ENCODE data around the gene ZBTB46. TPM values are rescaled to one million over a fixed set of nuclear protein-coding genes. Genes with fewer than 3 reads are reported as not detected.

The ZBTB46 gene
- total RNA-seq, 6 experiments from 2014 or later = 0.38 to 1.1 (median 0.64) TPM

DNA sequence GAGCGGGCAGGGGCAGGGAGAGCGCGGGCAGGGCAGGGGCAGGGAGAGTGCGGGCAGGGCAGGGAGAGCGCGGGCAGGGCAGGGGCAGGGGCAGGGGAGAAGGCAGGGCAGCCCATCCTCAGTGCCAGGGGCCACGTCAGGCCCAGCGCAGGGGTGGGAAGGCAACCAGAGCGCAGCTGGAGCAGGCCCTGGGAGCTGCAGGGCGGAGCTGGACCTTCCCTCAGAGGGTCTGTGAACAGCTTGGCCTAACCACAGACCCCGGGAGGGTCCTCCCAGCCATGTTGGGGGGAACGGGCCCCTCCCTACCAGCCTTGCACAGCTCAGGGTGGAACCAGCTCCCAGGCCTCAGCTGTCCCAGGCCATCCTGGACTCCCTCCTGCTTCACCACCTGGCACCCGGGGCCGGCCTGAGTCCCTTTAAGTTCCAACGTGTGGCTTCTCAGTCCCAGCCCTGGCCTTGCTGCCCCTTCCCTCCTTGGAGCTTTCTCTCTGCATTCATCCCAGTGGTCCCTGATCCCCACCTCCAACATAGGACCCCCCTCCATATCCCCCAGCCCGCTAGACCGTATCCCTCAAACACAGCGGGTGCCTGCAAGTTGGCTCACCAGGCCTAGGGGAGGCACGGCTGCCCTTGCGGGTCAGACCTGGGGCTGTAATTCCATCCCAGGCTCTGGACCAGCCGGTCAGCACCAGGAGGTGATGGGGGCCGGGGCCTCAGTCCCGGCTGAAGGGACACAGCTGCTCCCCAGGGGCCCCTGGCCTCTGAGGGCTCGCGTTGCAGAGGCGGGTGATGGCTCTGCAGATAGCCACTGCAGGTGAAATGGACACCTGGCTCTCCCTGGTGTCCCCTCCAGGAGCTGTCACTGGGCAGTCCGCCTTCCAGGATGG is 5.6 kb upstream of the ZBTB46 start:
- no peak overlapping the region for H3K27ac Mint-ChIP-seq
- TF ChIP-seq, protein P1, sequence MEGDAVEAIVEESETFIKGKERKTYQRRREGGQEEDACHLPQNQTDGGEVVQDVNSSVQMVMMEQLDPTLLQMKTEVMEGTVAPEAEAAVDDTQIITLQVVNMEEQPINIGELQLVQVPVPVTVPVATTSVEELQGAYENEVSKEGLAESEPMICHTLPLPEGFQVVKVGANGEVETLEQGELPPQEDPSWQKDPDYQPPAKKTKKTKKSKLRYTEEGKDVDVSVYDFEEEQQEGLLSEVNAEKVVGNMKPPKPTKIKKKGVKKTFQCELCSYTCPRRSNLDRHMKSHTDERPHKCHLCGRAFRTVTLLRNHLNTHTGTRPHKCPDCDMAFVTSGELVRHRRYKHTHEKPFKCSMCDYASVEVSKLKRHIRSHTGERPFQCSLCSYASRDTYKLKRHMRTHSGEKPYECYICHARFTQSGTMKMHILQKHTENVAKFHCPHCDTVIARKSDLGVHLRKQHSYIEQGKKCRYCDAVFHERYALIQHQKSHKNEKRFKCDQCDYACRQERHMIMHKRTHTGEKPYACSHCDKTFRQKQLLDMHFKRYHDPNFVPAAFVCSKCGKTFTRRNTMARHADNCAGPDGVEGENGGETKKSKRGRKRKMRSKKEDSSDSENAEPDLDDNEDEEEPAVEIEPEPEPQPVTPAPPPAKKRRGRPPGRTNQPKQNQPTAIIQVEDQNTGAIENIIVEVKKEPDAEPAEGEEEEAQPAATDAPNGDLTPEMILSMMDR (IDR thresholded peaks at IDR 0.05) = no peak
- no peaks in the 10 kb centered on the region for H3K36me3 Mint-ChIP-seq (ENCODE audit: low read depth)
- peaks cover 17% of the 10 kb centered on the region for H3K4me1 Mint-ChIP-seq (ENCODE audit: low read depth)
- no peaks in the 10 kb centered on the region for H3K9me3 Mint-ChIP-seq
- DNase-seq = no peak
- H3K27me3 Mint-ChIP-seq (ENCODE audit: insufficient read depth) = peaks cover 2% of the 10 kb centered on the region
- H3K4me3 Mint-ChIP-seq = no peak overlapping the region

DNA sequence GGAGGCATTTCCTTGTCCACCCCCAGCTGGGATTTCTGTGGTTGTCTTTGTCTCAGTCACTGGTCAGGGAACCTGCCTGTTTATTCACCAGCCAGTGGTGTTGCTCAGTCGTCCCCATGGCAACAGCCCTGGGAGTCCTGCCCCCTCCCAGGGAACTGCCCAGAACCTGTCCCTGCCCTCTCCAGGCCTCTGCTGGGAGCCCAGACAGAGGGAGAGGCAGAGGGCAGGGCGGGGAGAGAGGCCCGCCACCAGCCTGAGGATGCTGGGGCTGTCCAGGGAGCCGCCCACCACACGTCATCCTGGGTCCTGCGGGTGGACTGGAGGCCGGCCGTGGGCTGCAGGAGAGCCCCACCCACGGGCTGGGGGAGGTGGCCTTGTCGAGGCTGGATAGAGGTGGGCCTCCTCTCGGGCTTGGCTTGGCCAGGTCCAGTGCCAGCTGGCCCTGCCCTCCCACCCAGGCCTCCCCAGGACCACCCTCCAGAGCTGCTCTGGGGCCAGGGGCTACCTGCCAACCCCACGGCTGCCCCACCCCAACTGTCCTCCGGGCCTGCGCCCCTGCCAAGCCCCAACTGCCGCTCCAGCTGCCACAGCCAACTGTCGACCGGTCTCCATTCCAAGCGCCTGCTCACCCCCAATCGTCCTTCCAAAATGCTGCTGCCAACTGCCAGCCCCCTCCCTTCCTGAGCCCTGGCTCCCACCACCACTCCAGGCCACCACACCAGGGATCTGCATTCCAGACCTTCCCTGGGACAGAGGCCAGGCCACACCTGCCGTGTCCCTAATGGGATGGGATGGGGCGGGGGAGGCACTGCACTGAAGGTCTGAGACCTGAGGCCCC is 4.2 kb upstream of the ZBTB46 start:
- TF ChIP-seq, protein P1 (IDR thresholded peaks at IDR 0.05) = no peak
- peaks cover 18% of the 10 kb centered on the region for H3K4me1 Mint-ChIP-seq (ENCODE audit: low read depth)
- peak overlapping the region; percentile 72 for H3K27ac Mint-ChIP-seq
- DNase-seq = peak; percentile 97
- no peaks in the 10 kb centered on the region for H3K9me3 Mint-ChIP-seq
- H3K4me3 Mint-ChIP-seq = 0 out of 2 replicates have a peak overlapping the region, but pooled peaks have one; percentile 26
- no peaks in the 10 kb centered on the region for H3K36me3 Mint-ChIP-seq (ENCODE audit: low read depth)
- peaks cover 2% of the 10 kb centered on the region for H3K27me3 Mint-ChIP-seq (ENCODE audit: insufficient read depth)

DNA sequence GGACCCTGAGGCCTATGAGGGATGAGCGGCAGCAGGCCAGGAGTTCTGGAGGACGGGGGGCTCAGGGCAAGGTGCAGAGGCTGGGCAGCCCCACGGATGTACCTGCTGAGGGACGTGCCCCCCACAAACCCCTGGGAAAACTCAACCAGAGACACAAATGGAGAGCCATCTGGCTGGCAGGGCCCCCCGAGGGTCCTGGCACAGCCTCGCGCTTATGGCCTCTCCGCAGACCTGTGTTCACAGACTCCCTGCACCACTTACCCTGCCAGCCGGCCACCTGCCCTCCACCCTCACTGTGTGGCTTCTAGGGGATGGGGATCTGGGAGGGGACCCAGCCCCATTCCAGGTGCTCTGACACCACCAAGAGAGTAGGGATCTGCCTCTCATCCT is 3.4 kb upstream of the ZBTB46 start:
- H3K27ac Mint-ChIP-seq = peak overlapping the region; percentile 72; the same call in 1 of the 2 replicates
- H3K27me3 Mint-ChIP-seq (ENCODE audit: insufficient read depth) = peaks cover 9% of the 10 kb centered on the region
- 0 out of 2 replicates have a peak overlapping the region, but pooled peaks have one; percentile 26 for H3K4me3 Mint-ChIP-seq
- no peaks in the 10 kb centered on the region for H3K9me3 Mint-ChIP-seq
- no peak for DNase-seq
- H3K4me1 Mint-ChIP-seq (ENCODE audit: low read depth) = peaks cover 25% of the 10 kb centered on the region
- TF ChIP-seq, protein P1 (IDR thresholded peaks at IDR 0.05) = no peak
- H3K36me3 Mint-ChIP-seq (ENCODE audit: low read depth) = peaks cover 5% of the 10 kb centered on the region; the same call in 1 of the 2 replicates

DNA sequence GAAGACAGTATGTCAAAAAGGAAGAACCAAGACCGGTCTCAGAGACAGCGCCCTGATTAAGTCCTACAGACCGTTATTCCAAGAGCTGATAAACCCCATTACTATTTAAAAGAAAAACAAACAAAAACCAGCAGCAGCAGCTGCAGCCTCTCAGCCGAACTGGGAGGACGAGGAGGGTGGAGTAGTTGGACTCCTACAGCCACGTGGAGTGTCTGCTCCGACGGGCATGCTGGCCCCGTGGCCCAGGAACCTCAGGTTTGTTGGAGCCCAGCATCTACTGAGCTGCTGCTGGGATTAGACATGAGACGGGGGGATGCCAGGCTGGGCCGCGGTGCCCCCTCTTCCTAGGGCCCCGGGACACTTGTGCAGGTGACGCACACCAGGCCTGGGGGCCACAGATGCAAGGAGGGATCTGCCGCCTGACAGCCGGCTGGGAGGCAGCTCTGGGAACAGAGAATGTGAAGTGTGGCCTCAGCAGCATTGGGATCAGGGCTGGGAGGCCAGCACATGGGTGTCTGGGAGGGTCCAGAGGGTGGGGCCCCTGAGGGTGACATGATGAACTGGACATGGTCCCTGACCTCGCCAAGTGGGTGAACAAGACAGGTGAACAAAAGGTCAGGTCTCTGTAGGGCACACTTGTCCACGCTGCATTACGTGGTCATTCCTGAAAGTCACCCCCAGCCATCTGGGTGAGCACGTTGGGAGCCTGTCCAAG is 2.9 kb upstream of the ZBTB46 start:
- TF ChIP-seq, protein P1 (IDR thresholded peaks at IDR 0.05) = no peak
- Mint-ChIP-seq H3K27ac (no peak overlapping the region), H3K4me1 (ENCODE audit: low read depth) (peaks cover 25% of the 10 kb centered on the region), H3K4me3 (peak overlapping the region; percentile 50), H3K27me3 (ENCODE audit: insufficient read depth) (peaks cover 13% of the 10 kb centered on the region), H3K36me3 (ENCODE audit: low read depth) (peaks cover 5% of the 10 kb centered on the region; the same call in 1 of the 2 replicates), H3K9me3 (no peaks in the 10 kb centered on the region)
- peak; percentile 4 for DNase-seq
